Left ventricle myocardium inferior (tissue), 1 donor: Measurements from ENCODE around the gene NECTIN1. TPM values are rescaled to one million over a fixed set of nuclear protein-coding genes. Genes with fewer than 3 reads are reported as not detected.
A peak's percentile ranks its signal among the peaks of the same experiment; 100 is the strongest.

Source experiments
- DNase-seq: peaks from one replicate; pipeline ENCODE4 v3.0.0-alpha.2; 2020
- H3K27ac ChIP-seq: fragments of 200-600 bp; replicated peaks from 2 replicates; pipeline ENCODE4 v1.8.0; 2021
- H3K27me3 ChIP-seq: fragments of 200-600 bp; 2 replicates; pipeline ENCODE4 v1.8.0; 2021; ENCODE audit warnings: low read depth
- H3K36me3 ChIP-seq: fragments of 200-600 bp; 2 replicates; pipeline ENCODE4 v1.8.0; 2021
- H3K4me1 ChIP-seq: fragments of 200-600 bp; 2 replicates; pipeline ENCODE4 v1.8.0; 2021
- H3K4me3 ChIP-seq: fragments of 200-600 bp; 2 replicates; pipeline ENCODE4 v1.8.0; 2021; ENCODE audit warnings: mild to moderate bottlenecking, moderate library complexity
- H3K9me3 ChIP-seq: fragments of 200-600 bp; replicated peaks from 2 replicates; pipeline ENCODE4 v1.8.0; 2021
- intact Hi-C: fragments of 100-400 bp; cut with micrococcal nuclease; formaldehyde crosslinking; loops from one replicate; pipeline ENCODE4 v1.11.0; 2022
- total RNA-seq: library from RNA; stranded (reverse); fragmentation: NEBNext Ultra II Directional; extraction: Animal tissue kit (Norgen Biotek cat#: 25700); gene quantifications from one replicate; pipeline ENCODE4 v1.2.1, GENCODE V29; 2021
- TF ChIP-seq, protein P1 (sequence below): fragments of 200-600 bp; IDR thresholded peaks from 2 replicates; pipeline ENCODE4 v1.8.0; 2021; ENCODE audit warnings: antibody characterized with exemption, mild to moderate bottlenecking, borderline replicate concordance
- donor health status: DM: no; HTN: yes; CAD: no; lungs with severe emphysema.

NECTIN1 gene
- total RNA-seq, 1 donor from 2014 or later, result 22.9 TPM

- Histone ChIP-seq H3K27ac (no peak overlapping the region), H3K27me3 (peaks cover 10% of the 10 kb centered on the region), H3K9me3 (no peaks in the 10 kb centered on the region), H3K36me3 (no peaks in the 10 kb centered on the region), H3K4me1 (peaks cover 6% of the 10 kb centered on the region), H3K4me3 (no peak overlapping the region)
- no peak for DNase-seq
- intact Hi-C loops, result loop anchor here (5.0 kb wide), 1 partner anchor 67 kb away; no protein-coding TSS in a partner anchor
- TF ChIP-seq, protein P1, sequence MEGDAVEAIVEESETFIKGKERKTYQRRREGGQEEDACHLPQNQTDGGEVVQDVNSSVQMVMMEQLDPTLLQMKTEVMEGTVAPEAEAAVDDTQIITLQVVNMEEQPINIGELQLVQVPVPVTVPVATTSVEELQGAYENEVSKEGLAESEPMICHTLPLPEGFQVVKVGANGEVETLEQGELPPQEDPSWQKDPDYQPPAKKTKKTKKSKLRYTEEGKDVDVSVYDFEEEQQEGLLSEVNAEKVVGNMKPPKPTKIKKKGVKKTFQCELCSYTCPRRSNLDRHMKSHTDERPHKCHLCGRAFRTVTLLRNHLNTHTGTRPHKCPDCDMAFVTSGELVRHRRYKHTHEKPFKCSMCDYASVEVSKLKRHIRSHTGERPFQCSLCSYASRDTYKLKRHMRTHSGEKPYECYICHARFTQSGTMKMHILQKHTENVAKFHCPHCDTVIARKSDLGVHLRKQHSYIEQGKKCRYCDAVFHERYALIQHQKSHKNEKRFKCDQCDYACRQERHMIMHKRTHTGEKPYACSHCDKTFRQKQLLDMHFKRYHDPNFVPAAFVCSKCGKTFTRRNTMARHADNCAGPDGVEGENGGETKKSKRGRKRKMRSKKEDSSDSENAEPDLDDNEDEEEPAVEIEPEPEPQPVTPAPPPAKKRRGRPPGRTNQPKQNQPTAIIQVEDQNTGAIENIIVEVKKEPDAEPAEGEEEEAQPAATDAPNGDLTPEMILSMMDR, result no peak
Measured at GRCh38 chr11:119734788-119735187, 5.8 kb upstream of the NECTIN1 start.

GRCh38 chr11:119730789-119731386, 1.9 kb upstream of the NECTIN1 start:
- no peaks in the 10 kb centered on the region for H3K27me3 ChIP-seq
- H3K4me1 ChIP-seq, result peaks cover 40% of the 10 kb centered on the region
- intact Hi-C loops, result loop anchor here (5.0 kb wide), 1 partner anchor 64 kb away; no protein-coding TSS in a partner anchor
- no peaks in the 10 kb centered on the region for H3K36me3 ChIP-seq
- H3K9me3 ChIP-seq, result no peaks in the 10 kb centered on the region
- no peak overlapping the region for H3K4me3 ChIP-seq
- TF ChIP-seq, protein P1, result no peak
- DNase-seq, result no peak
- no peak overlapping the region for H3K27ac ChIP-seq

DNA sequence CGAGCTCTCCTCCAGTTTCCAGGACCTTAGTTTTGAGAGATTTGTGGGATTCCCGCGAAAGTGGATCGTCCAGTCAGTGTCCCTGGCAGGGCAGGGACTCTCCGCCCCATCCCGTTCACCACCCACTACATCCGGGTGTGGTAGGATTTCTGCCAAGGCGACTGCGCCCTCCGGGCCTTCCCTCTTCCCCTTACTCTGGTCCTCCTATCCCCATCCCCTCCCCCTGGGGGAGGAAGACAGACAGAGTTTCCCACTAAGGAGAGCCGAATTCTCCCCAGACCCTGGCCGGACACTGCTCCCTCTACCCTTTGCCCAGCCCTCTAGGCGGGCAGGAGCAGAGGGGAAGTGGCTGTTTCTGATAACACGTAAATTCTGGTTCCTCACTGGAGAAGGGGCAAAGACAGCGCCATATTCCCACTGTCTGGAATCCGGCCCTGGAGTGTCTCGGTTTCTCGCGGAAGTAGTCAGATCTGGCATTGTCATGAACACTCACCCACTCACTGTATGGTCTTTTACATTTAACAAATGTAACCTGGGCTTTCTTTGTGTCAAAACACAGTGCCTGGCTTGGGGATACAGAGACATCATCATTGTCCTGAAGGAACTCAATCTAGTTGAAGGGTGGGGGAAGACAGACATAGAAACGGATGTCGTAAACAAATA, 1.1 kb upstream of the NECTIN1 start:
- TF ChIP-seq, protein P1, result no peak
- H3K27ac ChIP-seq, result peak overlapping the region; percentile 90
- intact Hi-C loops, result loop anchor here (5.0 kb wide), 1 partner anchor 63 kb away; no protein-coding TSS in a partner anchor

GRCh38 chr11:119729581-119729927, 554 bp upstream of the NECTIN1 start:
- Histone ChIP-seq H3K4me1 (peaks cover 40% of the 10 kb centered on the region), H3K27ac (peak overlapping the region; percentile 90), H3K27me3 (no peaks in the 10 kb centered on the region), H3K36me3 (no peaks in the 10 kb centered on the region), H3K9me3 (no peaks in the 10 kb centered on the region), H3K4me3 (peak overlapping the region; percentile 89)
- intact Hi-C loops, result no loop called here
- DNase-seq, result no peak
- TF ChIP-seq, protein P1, result peak; percentile 47

More for the DNA sequence above, 1.1 kb upstream of the NECTIN1 start:
- no peaks in the 10 kb centered on the region for H3K27me3 ChIP-seq
- H3K4me3 ChIP-seq, result peak overlapping the region; percentile 89
- peak; percentile 69 for DNase-seq
- no peaks in the 10 kb centered on the region for H3K9me3 ChIP-seq
- peaks cover 40% of the 10 kb centered on the region for H3K4me1 ChIP-seq
- H3K36me3 ChIP-seq, result no peaks in the 10 kb centered on the region

DNA sequence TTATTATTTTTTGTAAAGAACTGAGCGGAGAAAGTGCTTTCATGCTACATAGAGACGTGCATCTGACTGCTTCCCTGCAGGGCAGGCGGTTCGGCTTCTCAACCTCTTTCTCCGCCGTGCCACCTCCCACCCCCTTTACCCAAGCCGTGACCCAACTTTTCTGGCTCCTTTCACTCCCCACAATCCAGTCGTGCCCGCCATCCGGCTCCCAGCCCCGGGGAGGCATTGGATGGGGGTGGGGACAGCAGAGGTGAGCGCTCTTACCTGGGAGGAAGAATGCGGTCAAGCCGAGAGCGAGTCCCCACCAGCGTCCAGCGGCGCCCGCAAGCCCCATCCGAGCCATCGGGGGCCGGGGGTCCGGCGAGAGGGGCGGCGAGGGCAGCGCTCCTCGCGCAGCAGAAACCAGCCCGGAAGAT, 781 bp downstream of the NECTIN1 start:
- Histone ChIP-seq H3K27me3 (no peaks in the 10 kb centered on the region), H3K4me3 (peak overlapping the region; percentile 89), H3K27ac (peak overlapping the region; percentile 90), H3K36me3 (no peaks in the 10 kb centered on the region), H3K4me1 (peaks cover 40% of the 10 kb centered on the region), H3K9me3 (no peaks in the 10 kb centered on the region)
- no peak for DNase-seq
- TF ChIP-seq, protein P1, result no peak
- intact Hi-C loops, result no loop called here
